T-cell (primary cell): ENCODE data around the gene RGS14. TPM values are rescaled to one million over a fixed set of nuclear protein-coding genes. Genes with fewer than 3 reads are reported as not detected.

ENCODE experiments used
- ATAC-seq, 4 experiments: fragments of 200-7000 bp in 3 of 4; fragments of 150-1000 bp in 1 of 4; cut with Tn5 transposase; replicated peaks in 1 of 4; 1 replicate in 3 of 4; 2 replicates in 1 of 4; pipeline ENCODE4 v1.10.0; 2021; ENCODE audit warnings: moderate library complexity in 3 of 4, mild to moderate bottlenecking in 2 of 4, moderate number of reproducible peaks in 1 of 4
- CTCF ChIA-PET, 2 donors: fragments of 300-600 bp; sonication (Branson Sonifier 250); formaldehyde crosslinking; loops; one replicate each; lab custom pipeline; 2022; ENCODE audit warnings: antibody characterized with exemption in 2 of 2; lab: Charles Lee
- POLR2A ChIA-PET, 2 donors: fragments of 300-600 bp; sonication (Branson Sonifier 250); formaldehyde crosslinking; loops; one replicate each; lab custom pipeline; 2022; ENCODE audit warnings: antibody characterized with exemption in 2 of 2; lab: Charles Lee
- DNase-seq, 35 experiments: peaks; one replicate each; pipeline versions ENCODE4 v3.0.0 to v3.0.0-alpha.2; 2013 to 2023
- H3K27ac ChIP-seq: one replicate; pipeline ENCODE4 v1.5.1; 2013; ENCODE audit warnings: low read length
- H3K27me3 ChIP-seq, 2 experiments: replicated peaks in 1 of 2; 1 replicate in 1 of 2; 2 replicates in 1 of 2; pipeline versions ENCODE4 v1.6.1 to v1.7.0; 2013; ENCODE audit warnings: low read length in 1 of 2, mixed read lengths in 1 of 2; ENCODE audit not compliant: control insufficient read depth in 2 of 2, insufficient read depth in 2 of 2; ENCODE audit errors: extremely low read depth in 1 of 2
- H3K36me3 ChIP-seq, 2 donors: 1 replicate in 1 of 2; 2 replicates in 1 of 2; pipeline versions ENCODE4 v1.6.1 to v1.7.0; 2013; ENCODE audit warnings: low read length in 1 of 2; ENCODE audit not compliant: control insufficient read depth in 2 of 2, insufficient read depth in 1 of 2; ENCODE audit errors: extremely low read depth in 1 of 2
- H3K4me1 ChIP-seq, 2 experiments: 1 replicate in 1 of 2; 2 replicates in 1 of 2; pipeline versions ENCODE4 v1.6.1 to v1.7.0; 2013; ENCODE audit warnings: low read length in 2 of 2, mixed read lengths in 1 of 2; ENCODE audit not compliant: insufficient read depth in 2 of 2, control insufficient read depth in 1 of 2; ENCODE audit errors: extremely low read depth in 1 of 2
- H3K4me3 ChIP-seq, 2 donors: 1 replicate in 1 of 2; 2 replicates in 1 of 2; pipeline versions ENCODE4 v1.5.1 to v1.7.0; 2013; ENCODE audit warnings: mild to moderate bottlenecking in 2 of 2, low read length in 1 of 2, moderate library complexity in 1 of 2; ENCODE audit not compliant: control insufficient read depth in 1 of 2; ENCODE audit errors: extremely low read depth in 1 of 2
- H3K9me3 ChIP-seq: 2 replicates; pipeline ENCODE4 v1.7.0; 2013
- H3K27ac Mint-ChIP-seq, 2 donors: one replicate each; pipeline ENCODE4 v1.8.0; 2020 to 2021; ENCODE audit warnings: mild to moderate bottlenecking in 2 of 2, mixed read lengths in 2 of 2
- H3K27me3 Mint-ChIP-seq, 2 donors: one replicate each; pipeline ENCODE4 v1.8.0; 2021 to 2022; ENCODE audit warnings: mixed read lengths in 2 of 2
- H3K36me3 Mint-ChIP-seq: one replicate; pipeline ENCODE4 v1.8.0; 2021; ENCODE audit warnings: mixed read lengths
- H3K4me1 Mint-ChIP-seq, 3 donors: one replicate each; pipeline ENCODE4 v1.8.0; 2020 to 2022; ENCODE audit warnings: mixed read lengths in 3 of 3, mild to moderate bottlenecking in 1 of 3
- H3K4me3 Mint-ChIP-seq, 3 donors: one replicate each; pipeline ENCODE4 v1.8.0; 2020 to 2022; ENCODE audit warnings: mild to moderate bottlenecking in 3 of 3, mixed read lengths in 3 of 3, moderate library complexity in 3 of 3
- H3K9me3 Mint-ChIP-seq, 3 donors: one replicate each; pipeline ENCODE4 v1.8.0; 2020 to 2022; ENCODE audit warnings: mixed read lengths in 3 of 3
- WGBS: methylation state at CpG from one replicate; pipeline ENCODE4 v1.1.5; 2013; ENCODE audit warnings: missing lambda C conversion rate; ENCODE audit not compliant: insufficient coverage; 5-methylcytosine and 5-hydroxymethylcytosine counted together
- total RNA-seq, 35 experiments: library from RNA in 6 of 35; stranded (reverse) in 6 of 35; fragments of 120-200 nt in 1 of 35; gene quantifications; one replicate each; pipeline versions ENCODE4 v1.2.1 to v1.2.4 and lab custom pipeline; 2013 to 2026

The RGS14 gene, protein sequence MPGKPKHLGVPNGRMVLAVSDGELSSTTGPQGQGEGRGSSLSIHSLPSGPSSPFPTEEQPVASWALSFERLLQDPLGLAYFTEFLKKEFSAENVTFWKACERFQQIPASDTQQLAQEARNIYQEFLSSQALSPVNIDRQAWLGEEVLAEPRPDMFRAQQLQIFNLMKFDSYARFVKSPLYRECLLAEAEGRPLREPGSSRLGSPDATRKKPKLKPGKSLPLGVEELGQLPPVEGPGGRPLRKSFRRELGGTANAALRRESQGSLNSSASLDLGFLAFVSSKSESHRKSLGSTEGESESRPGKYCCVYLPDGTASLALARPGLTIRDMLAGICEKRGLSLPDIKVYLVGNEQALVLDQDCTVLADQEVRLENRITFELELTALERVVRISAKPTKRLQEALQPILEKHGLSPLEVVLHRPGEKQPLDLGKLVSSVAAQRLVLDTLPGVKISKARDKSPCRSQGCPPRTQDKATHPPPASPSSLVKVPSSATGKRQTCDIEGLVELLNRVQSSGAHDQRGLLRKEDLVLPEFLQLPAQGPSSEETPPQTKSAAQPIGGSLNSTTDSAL
- 100 to 1,000 TPM in 3 of 5 donors, 10 to 100 TPM in 2; 85.7 to 209 (median 195) TPM for total RNA-seq
- 83.9 TPM for total RNA-seq (2013)
- total RNA-seq (lab: John Stamatoyannopoulos, UW): 10.3 to 189 (median 103) reads per million in 29 experiments

GRCh38 chr5:177357459-177358351 is at the start of gene RGS14:
Gene RGS14, plus strand, starts transcription at chr5:177357924. Its CDS starts 101 bp downstream, at chr5:177358025.
- Histone ChIP-seq H3K36me3 (peaks cover 0 to 29% of the 10 kb centered on the region in 2 donors), H3K9me3 (no peaks in the 10 kb centered on the region), H3K27me3 (no peaks in the 10 kb centered on the region), H3K4me1 (peaks cover 51 to 75% of the 10 kb centered on the region in 2 experiments), H3K27ac (peak within 1 kb of the TSS; percentile 73), H3K4me3 (peak within 1 kb of the TSS; percentile 77 to 92)
- H3K4me1 Mint-ChIP-seq: peaks cover 70 to 81% (median 80%) of the 10 kb centered on the region in 3 donors
- peak within 1 kb of the TSS; percentile 89 to 97 for H3K27ac Mint-ChIP-seq
- no peaks in the 10 kb centered on the region for H3K27me3 Mint-ChIP-seq
- H3K36me3 Mint-ChIP-seq: peaks cover 5% of the 10 kb centered on the region
- H3K4me3 Mint-ChIP-seq: peak within 1 kb of the TSS; percentile 77 to 91 (median 83)
- 0% methylated on average over 37 of the region's 37 CpGs for WGBS
- no peaks in the 10 kb centered on the region for H3K9me3 Mint-ChIP-seq
- ChIA-PET POLR2A (no interaction called here), CTCF (interaction anchor here (0.6 to 1.2 kb wide), 3 partner anchors 14 to 796 kb away, joined by 3 read pairs; partner anchors contain the start of gene NHP2 (in 1 of the 2))
- DNase-seq (peak; percentile 52 to 89 (median 69)), ATAC-seq (peak; percentile 90 to 93 (median 92))

- Mint-ChIP-seq H3K36me3 (peaks cover 15% of the 10 kb centered on the region), H3K27me3 (peaks cover 0 to 4% of the 10 kb centered on the region in 2 donors), H3K9me3 (no peaks in the 10 kb centered on the region), H3K4me3 (no peak overlapping the region), H3K4me1 (peaks cover 35 to 72% (median 55%) of the 10 kb centered on the region in 3 donors), H3K27ac (peak overlapping the region; percentile 34 to 66)
- Histone ChIP-seq H3K27ac (no peak overlapping the region), H3K27me3 (peaks cover 0 to 14% of the 10 kb centered on the region in 2 experiments), H3K9me3 (no peaks in the 10 kb centered on the region), H3K4me3 (no peak overlapping the region), H3K4me1 (peaks cover 16 to 83% of the 10 kb centered on the region in 2 experiments), H3K36me3 (peaks cover 0 to 16% of the 10 kb centered on the region in 2 donors)
- ChIA-PET CTCF (interaction anchor here (0.5 to 1.9 kb wide), 8 partner anchors 13 to 824 kb away, joined by 3 to 8 read pairs (median 6); partner anchors contain the start of gene PDLIM7 (in 1 of the 2)), POLR2A (interaction anchor here in 1 of 2 donors (0.6 kb wide), 1 partner anchor 266 kb away, joined by 4 read pairs; no protein-coding TSS in a partner anchor)
- DNase-seq (no peak), ATAC-seq (no peak)
- WGBS: 92% methylated on average over 9 of the region's 11 CpGs
These were observed 49.0 kb upstream of the RGS14 start for GRCh38 chr5:177308740-177309139.

- H3K27me3 ChIP-seq: peaks cover 0 to 14% of the 10 kb centered on the region in 2 experiments
- H3K4me1 Mint-ChIP-seq: peaks cover 27 to 65% (median 49%) of the 10 kb centered on the region in 3 donors
- H3K27me3 Mint-ChIP-seq: peaks cover 0 to 4% of the 10 kb centered on the region in 2 donors
- peaks cover 15% of the 10 kb centered on the region for H3K36me3 Mint-ChIP-seq
- H3K9me3 ChIP-seq: no peaks in the 10 kb centered on the region
- H3K4me3 ChIP-seq: no peak overlapping the region
- peak in 3 of 4 experiments; percentile 21 to 27 (median 23) for ATAC-seq
- DNase-seq: peak in 34 of 35 experiments; percentile 39 to 85 (median 60)
- peaks cover 0 to 16% of the 10 kb centered on the region in 2 donors for H3K36me3 ChIP-seq
- H3K9me3 Mint-ChIP-seq: no peaks in the 10 kb centered on the region
- peak overlapping the region; percentile 41 to 61 (median 41) for H3K4me3 Mint-ChIP-seq
- peaks cover 14 to 77% of the 10 kb centered on the region in 2 experiments for H3K4me1 ChIP-seq
- POLR2A ChIA-PET: interaction anchor here in 1 of 2 donors (0.5 to 0.6 kb wide), 2 partner anchors 15 to 47 kb away, joined by 3 to 5 read pairs; no protein-coding TSS in a partner anchor
- CTCF ChIA-PET: interaction anchor here (0.5 to 1.9 kb wide), 18 partner anchors 8 to 188 kb away, joined by 3 to 8 read pairs (median 4); partner anchors contain the start of gene PDLIM7 (in 1 of the 2)
- H3K27ac Mint-ChIP-seq: peak overlapping the region; percentile 46 to 52
- no peak overlapping the region for H3K27ac ChIP-seq
- 67% methylated on average over 8 of the region's 10 CpGs for WGBS
These were observed 48.2 kb upstream of the RGS14 start for GRCh38 chr5:177309351-177310191.

DNA sequence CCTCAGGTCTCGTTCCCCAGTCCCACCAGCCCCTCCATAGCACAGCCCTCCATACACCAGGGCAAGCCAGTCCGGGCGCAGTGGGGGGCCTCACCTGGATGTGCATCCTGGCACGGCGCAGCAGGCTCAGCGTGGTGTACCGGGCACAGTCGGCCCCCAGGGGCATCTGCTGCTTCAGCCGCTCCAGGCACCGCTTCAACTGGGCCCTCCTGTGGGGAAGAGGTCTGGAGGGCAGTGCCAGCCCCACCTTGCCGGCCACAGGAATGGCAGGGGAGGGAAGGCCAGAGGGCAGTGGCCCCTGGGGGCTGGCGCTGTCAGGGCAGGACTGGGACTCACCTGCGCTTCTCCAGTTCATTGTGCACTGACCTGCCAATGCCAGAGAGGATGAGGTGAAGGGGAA is 47.4 kb upstream of the RGS14 start:
- no peaks in the 10 kb centered on the region for H3K9me3 Mint-ChIP-seq
- no peak for DNase-seq

More for the DNA sequence above, 47.4 kb upstream of the RGS14 start:
- Histone ChIP-seq H3K4me3 (no peak overlapping the region), H3K27ac (no peak overlapping the region), H3K9me3 (no peaks in the 10 kb centered on the region), H3K4me1 (peaks cover 14 to 69% of the 10 kb centered on the region in 2 experiments), H3K36me3 (peaks cover 0 to 16% of the 10 kb centered on the region in 2 donors), H3K27me3 (peaks cover 0 to 14% of the 10 kb centered on the region in 2 experiments)
- ChIA-PET POLR2A (interaction anchor here in 1 of 2 donors (0.6 kb wide), 1 partner anchor 14 kb away, joined by 3 read pairs; no protein-coding TSS in a partner anchor), CTCF (interaction anchor here (0.5 to 1.9 kb wide), 17 partner anchors 8 to 187 kb away, joined by 3 to 8 read pairs (median 5); partner anchors contain the start of gene PDLIM7 (in 1 of the 2))
- H3K4me3 Mint-ChIP-seq: peak overlapping the region in 1 of 3 donors; percentile 90
- H3K36me3 Mint-ChIP-seq: peaks cover 11% of the 10 kb centered on the region
- H3K4me1 Mint-ChIP-seq: peaks cover 19 to 57% (median 41%) of the 10 kb centered on the region in 3 donors
- no peak overlapping the region for H3K27ac Mint-ChIP-seq
- ATAC-seq: no peak
- WGBS: 91% methylated on average over 11 of the region's 13 CpGs
- peaks cover 0 to 4% of the 10 kb centered on the region in 2 donors for H3K27me3 Mint-ChIP-seq
